ENCODE data around the gene VPS37B. TPM values are rescaled to one million over a fixed set of nuclear protein-coding genes. Genes with fewer than 3 reads are reported as not detected.

VPS37B gene
- total RNA-seq, 1 experiment from 2014 or later, result 12.3 TPM

DNA sequence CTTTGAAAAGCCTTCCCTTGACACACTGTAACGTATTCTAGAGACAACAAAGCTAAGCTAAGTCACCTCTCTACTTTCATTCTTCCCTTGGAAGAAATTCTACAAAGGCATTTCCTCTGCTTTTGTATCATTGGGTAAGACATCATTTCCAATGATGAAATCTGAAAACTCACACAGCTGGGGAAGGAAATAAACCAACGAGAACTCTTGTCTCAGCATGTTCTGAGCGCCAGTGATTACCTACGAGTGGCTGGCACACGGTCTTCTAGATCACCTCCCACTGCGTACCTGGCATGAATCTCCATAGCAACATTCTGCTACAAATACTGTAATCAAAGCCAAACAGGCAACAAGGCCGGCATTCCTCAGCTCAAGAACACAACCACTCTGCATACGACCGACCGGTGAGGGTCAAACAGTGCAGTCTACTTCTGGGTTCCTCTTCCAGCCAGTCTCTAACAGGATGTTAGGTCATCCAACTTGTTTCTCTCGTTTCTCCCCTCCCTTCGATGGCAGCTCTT, 7.6 kb downstream of the VPS37B start:
- Histone ChIP-seq H3K9ac (ENCODE audit: extremely low read depth, insufficient read length, low read length) (no peak overlapping the region), H4K20me1 (ENCODE audit: control insufficient read depth, insufficient read depth, insufficient read length) (no peaks in the 10 kb centered on the region), H3K9me3 (ENCODE audit: control insufficient read depth, low read depth, low read length) (no peaks in the 10 kb centered on the region), H3K27me3 (ENCODE audit: insufficient read depth, low read length) (no peaks in the 10 kb centered on the region; the same call in 1 of the 2 replicates), H4K91ac (ENCODE audit: insufficient read length, low read depth, low read length) (no peak overlapping the region), H3K4me1 (ENCODE audit: insufficient read depth, low read length) (peaks cover 8% of the 10 kb centered on the region), H2BK12ac (ENCODE audit: insufficient read length, low read depth, low read length) (no peak overlapping the region), H2BK120ac (ENCODE audit: low read depth, low read length, poor library complexity, severe bottlenecking) (no peak overlapping the region), H2BK20ac (ENCODE audit: low read depth, low read length, poor library complexity, severe bottlenecking) (no peak overlapping the region), H3K27ac (ENCODE audit: insufficient read length, low read depth, low read length) (no peak overlapping the region), H3T11ph (ENCODE audit: low read length) (no peak overlapping the region), H3K79me2 (ENCODE audit: insufficient read depth, low read length) (no peaks in the 10 kb centered on the region), H3K23me2 (ENCODE audit: insufficient read length, low read depth, low read length, poor library complexity, severe bottlenecking) (no peaks in the 10 kb centered on the region), H4K5ac (ENCODE audit: insufficient read length, low read depth, low read length) (no peak overlapping the region), H3K4ac (ENCODE audit: low read depth, low read length) (no peak overlapping the region), H2AK5ac (ENCODE audit: insufficient read length, low read length) (no peak overlapping the region), H3K23ac (ENCODE audit: insufficient read length, low read depth, low read length) (no peak overlapping the region), H2BK5ac (ENCODE audit: insufficient read length, low read length) (no peak overlapping the region), H2BK15ac (ENCODE audit: low read depth, low read length) (no peak overlapping the region), H3K4me2 (ENCODE audit: insufficient read depth, insufficient read length, low read length) (no peak overlapping the region), H3K14ac (ENCODE audit: insufficient read depth, low read length) (peak overlapping the region; percentile 3; the same call in 1 of the 2 replicates), H3K18ac (ENCODE audit: insufficient read length, low read depth, low read length) (no peak overlapping the region), H2AFZ (ENCODE audit: low read length) (no peak overlapping the region), H3K79me1 (ENCODE audit: insufficient read depth, low read depth, low read length, poor library complexity, severe bottlenecking) (peaks cover 2% of the 10 kb centered on the region), H4K8ac (replicated peaks; ENCODE audit: insufficient read length, low read depth, low read length) (no peak overlapping the region), H3K56ac (ENCODE audit: insufficient read length, low read depth, low read length) (no peak overlapping the region)
- peaks cover 78% of the 10 kb centered on the region for H3K27me3 Mint-ChIP-seq (ENCODE audit: low read depth)
- H3K9me3 Mint-ChIP-seq, result no peaks in the 10 kb centered on the region
- peak; percentile 83 for DNase-seq
- 0 out of 7 replicates have a peak overlapping the region, but pooled peaks of 1 of the 3 experiments have one; percentile 15 for H3K27ac Mint-ChIP-seq
- WGBS (ENCODE audit: extremely low coverage, insufficient read length, low lambda C conversion rate), result no CpG with 5 or more reads among the region's 12 CpGs
- no peaks in the 10 kb centered on the region for H3K36me3 Mint-ChIP-seq (ENCODE audit: insufficient read depth in 1 of 3, low read depth in 3 of 3)
- TF ChIP-seq, protein P1, sequence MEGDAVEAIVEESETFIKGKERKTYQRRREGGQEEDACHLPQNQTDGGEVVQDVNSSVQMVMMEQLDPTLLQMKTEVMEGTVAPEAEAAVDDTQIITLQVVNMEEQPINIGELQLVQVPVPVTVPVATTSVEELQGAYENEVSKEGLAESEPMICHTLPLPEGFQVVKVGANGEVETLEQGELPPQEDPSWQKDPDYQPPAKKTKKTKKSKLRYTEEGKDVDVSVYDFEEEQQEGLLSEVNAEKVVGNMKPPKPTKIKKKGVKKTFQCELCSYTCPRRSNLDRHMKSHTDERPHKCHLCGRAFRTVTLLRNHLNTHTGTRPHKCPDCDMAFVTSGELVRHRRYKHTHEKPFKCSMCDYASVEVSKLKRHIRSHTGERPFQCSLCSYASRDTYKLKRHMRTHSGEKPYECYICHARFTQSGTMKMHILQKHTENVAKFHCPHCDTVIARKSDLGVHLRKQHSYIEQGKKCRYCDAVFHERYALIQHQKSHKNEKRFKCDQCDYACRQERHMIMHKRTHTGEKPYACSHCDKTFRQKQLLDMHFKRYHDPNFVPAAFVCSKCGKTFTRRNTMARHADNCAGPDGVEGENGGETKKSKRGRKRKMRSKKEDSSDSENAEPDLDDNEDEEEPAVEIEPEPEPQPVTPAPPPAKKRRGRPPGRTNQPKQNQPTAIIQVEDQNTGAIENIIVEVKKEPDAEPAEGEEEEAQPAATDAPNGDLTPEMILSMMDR (conservative IDR thresholded peaks at IDR 0.05), result no peak
- H3K4me3 Mint-ChIP-seq, result peak overlapping the region in 1 of 2 experiments; percentile 15; a peak in 2 of 5 replicates
- H3K4me1 Mint-ChIP-seq, result peaks cover 52 to 65% of the 10 kb centered on the region in 2 experiments
